ENCODE measurements around the gene RBM10.
A peak's percentile ranks its signal among the peaks of the same experiment; 100 is the strongest.

Gene RBM10

GRCh38 chrX:47174846-47175587 lies 30.0 kb downstream of the RBM10 start:
- DNase-seq (ENCODE audit: low read depth in 2 of 3, low spot score in 2 of 3) = no peak

GRCh38 chrX:47175588-47175980 lies 30.6 kb downstream of the RBM10 start:
- no peak for DNase-seq (ENCODE audit: low read depth in 2 of 3, low spot score in 2 of 3)

- DNase-seq (ENCODE audit: low read depth in 2 of 3, low spot score in 2 of 3) = no peak
These were observed 31.2 kb downstream of the RBM10 start for GRCh38 chrX:47176101-47176740.

- DNase-seq (ENCODE audit: low read depth in 2 of 3, low spot score in 2 of 3) = no peak
These were observed 32.1 kb downstream of the RBM10 start for GRCh38 chrX:47177079-47177478.

- DNase-seq (ENCODE audit: low read depth in 2 of 3, low spot score in 2 of 3) = no peak
These were observed 33.3 kb downstream of the RBM10 start for GRCh38 chrX:47178337-47178736.

- DNase-seq (ENCODE audit: low read depth in 2 of 3, low spot score in 2 of 3) = no peak
These were observed 34.4 kb downstream of the RBM10 start for GRCh38 chrX:47179221-47179927.

GRCh38 chrX:47179928-47180255 lies 34.9 kb downstream of the RBM10 start:
- no peak for DNase-seq (ENCODE audit: low read depth in 2 of 3, low spot score in 2 of 3)

GRCh38 chrX:47180346-47180745 lies 35.3 kb downstream of the RBM10 start:
- DNase-seq (ENCODE audit: low read depth in 2 of 3, low spot score in 2 of 3) = no peak

GRCh38 chrX:47181301-47181700 lies 36.3 kb downstream of the RBM10 start:
- DNase-seq (ENCODE audit: low read depth in 2 of 3, low spot score in 2 of 3) = no peak

- no peak for DNase-seq (ENCODE audit: low read depth in 2 of 3, low spot score in 2 of 3)
These were observed 37.2 kb downstream of the RBM10 start for GRCh38 chrX:47182106-47182700.

- DNase-seq (ENCODE audit: low read depth in 2 of 3, low spot score in 2 of 3) = no peak
These were observed 39.5 kb downstream of the RBM10 start for GRCh38 chrX:47184486-47184885.

- no peak for DNase-seq (ENCODE audit: low read depth in 2 of 3, low spot score in 2 of 3)
These were observed 40.2 kb downstream of the RBM10 start for GRCh38 chrX:47185241-47185640.

- DNase-seq (ENCODE audit: low read depth in 2 of 3, low spot score in 2 of 3) = no peak
These were observed 41.2 kb downstream of the RBM10 start for GRCh38 chrX:47186096-47186740.

- DNase-seq (ENCODE audit: low read depth in 2 of 3, low spot score in 2 of 3) = no peak
These were observed 42.2 kb downstream of the RBM10 start for GRCh38 chrX:47187106-47187677.

- DNase-seq (ENCODE audit: low read depth in 2 of 3, low spot score in 2 of 3) = no peak
These were observed 44.9 kb downstream of the RBM10 start for GRCh38 chrX:47189906-47190305.

- DNase-seq (ENCODE audit: low read depth in 2 of 3, low spot score in 2 of 3) = peak; percentile 40 to 64 (median 49)
These were observed 45.6 kb downstream of the RBM10 start for GRCh38 chrX:47190445-47191269.

- DNase-seq (ENCODE audit: low read depth in 2 of 3, low spot score in 2 of 3) = no peak
These were observed 46.3 kb downstream of the RBM10 start for GRCh38 chrX:47191331-47191730.

GRCh38 chrX:47191806-47192401 lies 46.9 kb downstream of the RBM10 start:
- no peak for DNase-seq (ENCODE audit: low read depth in 2 of 3, low spot score in 2 of 3)

- peak; percentile 69 to 95 (median 88) for DNase-seq (ENCODE audit: low read depth in 2 of 3, low spot score in 2 of 3)
These were observed 48.6 kb downstream of the RBM10 start, which contains the start of gene UBA1 for GRCh38 chrX:47193475-47194193. Gene UBA1, plus strand, starts transcription at chrX:47193829. Its CDS starts 4,974 bp downstream, at chrX:47198803.

All from activated CD8-positive, alpha-beta memory T cell treated with anti-CD3 and anti-CD28 coated beads for 48 hours (primary cell).